ENCODE measurements around the gene PKD2L2.

DNA sequence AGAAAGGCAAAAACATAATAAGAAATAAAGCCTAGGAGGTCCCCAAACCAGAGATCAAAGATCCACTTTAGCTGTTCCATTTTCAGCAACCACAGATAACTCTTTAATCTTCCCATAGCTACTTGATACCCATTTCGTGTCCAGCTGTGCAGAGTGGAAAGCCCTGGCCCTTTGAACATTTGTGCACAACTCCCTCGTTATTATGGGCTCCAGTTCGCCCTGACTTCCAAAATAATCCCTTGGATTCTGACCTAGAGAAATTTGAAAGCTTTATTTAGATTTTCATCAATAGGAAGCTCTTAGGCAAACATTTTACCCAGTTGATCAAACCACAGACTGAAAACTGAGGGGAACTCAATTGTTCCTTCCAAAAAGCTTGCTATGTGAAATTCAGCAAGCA lies 16.8 kb upstream of the PKD2L2 start:
- TF ChIP-seq REST (IDR thresholded peaks at IDR 0.05; ENCODE audit: borderline replicate concordance) (no peak), CTCF (IDR thresholded peaks at IDR 0.05; ENCODE audit: poor library complexity, severe bottlenecking) (no peak)

Data from neural cell (in vitro differentiated cells).